Measurements from ENCODE around the gene PRDM15. TPM values are rescaled to one million over a fixed set of nuclear protein-coding genes. Genes with fewer than 3 reads are reported as not detected.

Gene PRDM15
- polyA plus RNA-seq, 3 donors, result 0.19 to 19.0 (median 0.74) TPM

- intact Hi-C loops (cut with micrococcal nuclease), result no loop called here
- Histone ChIP-seq H3K27ac (ENCODE audit: low read depth in 1 of 2, low read length in 2 of 2) (no peak overlapping the region), H3K27me3 (ENCODE audit: control insufficient read depth in 2 of 2, insufficient read depth in 2 of 2, low read length in 2 of 2) (no peaks in the 10 kb centered on the region), H3K4me3 (replicated peaks in 1 of 3; ENCODE audit: low read depth in 2 of 3, low read length in 3 of 3) (no peak overlapping the region), H3K9me3 (replicated peaks in 1 of 2; ENCODE audit: control insufficient read depth in 1 of 2, insufficient read depth in 1 of 2, low read length in 2 of 2) (no peaks in the 10 kb centered on the region), H3K36me3 (replicated peaks in 1 of 2; ENCODE audit: control insufficient read depth in 1 of 2, insufficient read depth in 2 of 2, low read length in 2 of 2) (peaks cover 0 to 6% of the 10 kb centered on the region in 2 donors), H3K79me2 (ENCODE audit: insufficient read depth, low read length) (peaks cover under 1% of the 10 kb centered on the region), H2AFZ (ENCODE audit: insufficient read depth, low read depth, low read length, poor library complexity, severe bottlenecking) (no peak overlapping the region), H3K4me1 (ENCODE audit: control insufficient read depth in 1 of 2, insufficient read depth in 2 of 2, low read length in 2 of 2) (peaks cover 10 to 12% of the 10 kb centered on the region in 2 donors), H3K9ac (ENCODE audit: insufficient read depth, low read length, poor library complexity, severe bottlenecking) (no peak overlapping the region), H3K4me2 (replicated peaks; ENCODE audit: extremely low read depth, low read length, poor library complexity, severe bottlenecking) (no peak overlapping the region), H4K20me1 (ENCODE audit: insufficient read depth, low read length) (no peaks in the 10 kb centered on the region)
- no peak overlapping the region for H3K4me3 Mint-ChIP-seq
- no peaks in the 10 kb centered on the region for H3K36me3 Mint-ChIP-seq
- WGBS (ENCODE audit: insufficient coverage), result 92% methylated on average over 3 of the region's 5 CpGs
- peaks cover 22% of the 10 kb centered on the region for H3K4me1 Mint-ChIP-seq
- no peak for TF ChIP-seq CTCF (IDR thresholded peaks at IDR 0.05)
- no peaks in the 10 kb centered on the region for H3K9me3 Mint-ChIP-seq
- no peak for DNase-seq
- no peak overlapping the region for H3K27ac Mint-ChIP-seq
- peaks cover 2 to 8% (median 2%) of the 10 kb centered on the region in 3 donors for H3K27me3 Mint-ChIP-seq (ENCODE audit: low read depth in 3 of 3)
Observed at GRCh38 chr21:41883582-41883981, 4.4 kb upstream of the PRDM15 start.

GRCh38 chr21:41881051-41881450 lies 1.9 kb upstream of the PRDM15 start:
- no peak overlapping the region for H3K27ac Mint-ChIP-seq

More at GRCh38 chr21:41881051-41881450, 1.9 kb upstream of the PRDM15 start:
- no peak overlapping the region for H3K4me3 ChIP-seq (replicated peaks in 1 of 3; ENCODE audit: low read depth in 2 of 3, low read length in 3 of 3)
- Mint-ChIP-seq H3K4me3 (no peak overlapping the region), H3K27me3 (ENCODE audit: low read depth in 3 of 3) (peaks cover 2 to 8% (median 2%) of the 10 kb centered on the region in 3 donors), H3K36me3 (no peaks in the 10 kb centered on the region), H3K9me3 (no peaks in the 10 kb centered on the region), H3K4me1 (peaks cover 35% of the 10 kb centered on the region)
- no peak overlapping the region for H3K27ac ChIP-seq (ENCODE audit: low read depth in 1 of 2, low read length in 2 of 2)
- H2AFZ ChIP-seq (ENCODE audit: insufficient read depth, low read depth, low read length, poor library complexity, severe bottlenecking), result no peak overlapping the region
- no peaks in the 10 kb centered on the region for H3K9me3 ChIP-seq (replicated peaks in 1 of 2; ENCODE audit: control insufficient read depth in 1 of 2, insufficient read depth in 1 of 2, low read length in 2 of 2)
- no peaks in the 10 kb centered on the region for H3K27me3 ChIP-seq (ENCODE audit: control insufficient read depth in 2 of 2, insufficient read depth in 2 of 2, low read length in 2 of 2)
- H4K20me1 ChIP-seq (ENCODE audit: insufficient read depth, low read length), result no peaks in the 10 kb centered on the region
- WGBS (ENCODE audit: insufficient coverage), result no CpG with 5 or more reads among the region's 6 CpGs
- peaks cover 22 to 25% of the 10 kb centered on the region in 2 donors for H3K4me1 ChIP-seq (ENCODE audit: control insufficient read depth in 1 of 2, insufficient read depth in 2 of 2, low read length in 2 of 2)
- DNase-seq, result no peak
- H3K79me2 ChIP-seq (ENCODE audit: insufficient read depth, low read length), result peaks cover 15% of the 10 kb centered on the region
- H3K4me2 ChIP-seq (replicated peaks; ENCODE audit: extremely low read depth, low read length, poor library complexity, severe bottlenecking), result no peak overlapping the region
- H3K36me3 ChIP-seq (replicated peaks in 1 of 2; ENCODE audit: control insufficient read depth in 1 of 2, insufficient read depth in 2 of 2, low read length in 2 of 2), result no peaks in the 10 kb centered on the region
- no peak for TF ChIP-seq CTCF (IDR thresholded peaks at IDR 0.05)
- no peak overlapping the region for H3K9ac ChIP-seq (ENCODE audit: insufficient read depth, low read length, poor library complexity, severe bottlenecking)
- intact Hi-C loops (cut with micrococcal nuclease), result no loop called here
